Right cardiac atrium (tissue), 5 donors: ENCODE data around the gene METTL8. TPM values are rescaled to one million over a fixed set of nuclear protein-coding genes. Genes with fewer than 3 reads are reported as not detected.

Experiments
- ATAC-seq, 2 donors: fragments of 200-7000 bp; cut with Tn5 transposase; one replicate each; pipeline versions ENCODE4 v1.8.0 to v1.9.1; 2020; ENCODE audit warnings: moderate library complexity in 2 of 2, mild to moderate bottlenecking in 1 of 2
- DNase-seq, 3 donors: peaks; one replicate each; pipeline ENCODE4 v3.0.0-alpha.2; 2020
- H3K27ac ChIP-seq: one replicate; pipeline ENCODE4 v1.5.1; 2013; ENCODE audit warnings: mild to moderate bottlenecking, low read length, control low read depth, moderate library complexity
- H3K27me3 ChIP-seq: one replicate; pipeline ENCODE4 v1.6.1; 2013; ENCODE audit not compliant: control insufficient read depth, insufficient read depth
- H3K4me1 ChIP-seq: one replicate; pipeline ENCODE4 v1.6.1; 2013; ENCODE audit warnings: low read length; ENCODE audit not compliant: control insufficient read depth, insufficient read depth
- H3K4me3 ChIP-seq: one replicate; pipeline ENCODE4 v1.5.1; 2013; ENCODE audit warnings: low read length, control low read depth
- H3K9me3 ChIP-seq: one replicate; pipeline ENCODE4 v1.6.1; 2013; ENCODE audit warnings: low read length; ENCODE audit not compliant: control insufficient read depth
- WGBS: extraction: QIAGEN DNeasy Blood & Tissue Kit; methylation state at CpG from one replicate; pipeline ENCODE4 v1.1.7; 2013; 5-methylcytosine and 5-hydroxymethylcytosine counted together
- intact Hi-C, 4 donors: fragments of 100-400 bp; cut with DNase I; formaldehyde crosslinking; loops; one replicate each; pipeline versions ENCODE4 v1.11.0 to v1.14.0; 2022 to 2023
- long read RNA-seq, 4 donors: library from polyadenylated mRNA; unstranded; transcript quantifications; one replicate each; pipeline ENCODE4 v2.0.0, GENCODE V29; 2020 to 2021
- polyA plus RNA-seq: library from polyadenylated mRNA; stranded (reverse); fragments of 200-250 nt; gene quantifications from one replicate; pipeline ENCODE4 v1.2.3, GENCODE V29; 2013
- total RNA-seq, 4 donors: library from RNA; stranded (reverse); fragmentation: NEBNext Ultra II Directional; extraction: Animal tissue kit (Norgen Biotek cat#: 25700); gene quantifications; one replicate each; pipeline ENCODE4 v1.2.1, GENCODE V29; 2021
- donor health status: healthy with polysubstance abuse.
- donor health status: DM: no; HTN: yes; CAD: no.
- donor health status: DM: no; HTN: no; CAD: no.
- donor health status: DM: no; HTN: yes; CAD: no; lungs with severe emphysema.
- donor health status: DM: yes; HTN: yes; CAD: no.

Gene METTL8, protein sequence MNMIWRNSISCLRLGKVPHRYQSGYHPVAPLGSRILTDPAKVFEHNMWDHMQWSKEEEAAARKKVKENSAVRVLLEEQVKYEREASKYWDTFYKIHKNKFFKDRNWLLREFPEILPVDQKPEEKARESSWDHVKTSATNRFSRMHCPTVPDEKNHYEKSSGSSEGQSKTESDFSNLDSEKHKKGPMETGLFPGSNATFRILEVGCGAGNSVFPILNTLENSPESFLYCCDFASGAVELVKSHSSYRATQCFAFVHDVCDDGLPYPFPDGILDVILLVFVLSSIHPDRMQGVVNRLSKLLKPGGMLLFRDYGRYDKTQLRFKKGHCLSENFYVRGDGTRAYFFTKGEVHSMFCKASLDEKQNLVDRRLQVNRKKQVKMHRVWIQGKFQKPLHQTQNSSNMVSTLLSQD
- total RNA-seq (10 to 100 TPM; 12.2 to 16.4 (median 13.6) TPM), polyA plus RNA-seq (5.3 TPM)
- long read RNA-seq, donor 1, full-length matches to known transcripts, result 1 of 9 reads
- long read RNA-seq, donor 1, partial matches to known transcripts, result 1 of 9 reads
- long read RNA-seq, donor 1, other reads (novel, unspliced or antisense), result 7 of 9 reads
- long read RNA-seq, donor 2, partial matches to known transcripts, result 1 of 4 reads
- long read RNA-seq, donor 2, other reads (novel, unspliced or antisense), result 3 of 4 reads
- long read RNA-seq, donor 3, full-length matches to known transcripts, result 7 of 17 reads
- long read RNA-seq, donor 3, partial matches to known transcripts, result 0 of 17 reads
- long read RNA-seq, donor 3, other reads (novel, unspliced or antisense), result 10 of 17 reads
- long read RNA-seq, donor 4, full-length matches to known transcripts, result 5 of 7 reads
- long read RNA-seq, donor 4, partial matches to known transcripts, result 1 of 7 reads
- long read RNA-seq, donor 4, other reads (novel, unspliced or antisense), result 1 of 7 reads

DNA sequence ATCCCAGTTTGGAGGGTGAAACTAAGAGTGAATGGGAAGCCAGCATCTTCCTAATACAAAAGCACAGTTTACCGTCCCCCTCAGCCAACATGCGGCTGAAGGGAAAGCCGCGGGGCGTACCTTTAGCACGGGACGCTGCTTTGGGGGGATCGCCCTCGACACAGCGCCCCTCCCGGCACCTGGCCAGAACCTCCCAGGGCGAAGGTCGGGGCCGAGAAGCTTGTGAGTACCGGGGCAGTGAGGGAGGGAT, at the start of gene METTL8:
TSS of gene METTL8 (minus strand) at position 228 of the 250 bp plus-strand sequence. CDS start 41,805 bp downstream, outside the sequence.
- H3K4me3 ChIP-seq, result peak within 1 kb of the TSS; percentile 90
- no peaks in the 10 kb centered on the region for H3K27me3 ChIP-seq
- ATAC-seq, result no peak
- under 1% methylated on average over 15 of the region's 15 CpGs for WGBS
- H3K9me3 ChIP-seq, result no peaks in the 10 kb centered on the region
- no peak for DNase-seq
- peaks cover 4% of the 10 kb centered on the region for H3K4me1 ChIP-seq
- intact Hi-C loops, result loop anchor here in 1 of 4 donors (10.0 kb wide), 1 partner anchor 91 kb away; the partner anchor contains the start of gene CYBRD1
- peak within 1 kb of the TSS; percentile 88 for H3K27ac ChIP-seq

DNA sequence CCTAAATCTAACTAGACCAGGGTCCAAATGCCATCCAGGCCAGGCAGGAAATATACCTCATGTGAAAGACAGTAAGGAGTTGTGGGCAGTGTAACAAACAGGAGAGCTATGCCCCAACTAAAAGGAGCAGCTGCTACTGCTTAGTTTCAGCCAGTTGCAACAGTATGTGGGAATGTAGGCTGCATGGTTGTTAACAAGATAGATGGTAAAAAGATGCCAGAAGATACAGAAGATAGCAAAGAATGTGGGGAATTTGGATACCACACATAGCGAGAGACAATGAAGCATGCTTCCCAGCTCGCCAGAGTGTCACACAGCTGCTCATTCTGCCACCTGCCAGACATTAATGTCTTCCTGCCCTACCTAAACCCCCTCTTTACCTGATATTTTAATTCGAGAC, 49.1 kb upstream of the METTL8 start:
- WGBS, result 91% methylated on average over 3 of the region's 3 CpGs
- Histone ChIP-seq H3K27me3 (no peaks in the 10 kb centered on the region), H3K9me3 (no peaks in the 10 kb centered on the region), H3K4me1 (no peaks in the 10 kb centered on the region), H3K27ac (no peak overlapping the region), H3K4me3 (no peak overlapping the region)
- no peak for ATAC-seq
- no peak for DNase-seq
- intact Hi-C loops, result no loop called here

DNA sequence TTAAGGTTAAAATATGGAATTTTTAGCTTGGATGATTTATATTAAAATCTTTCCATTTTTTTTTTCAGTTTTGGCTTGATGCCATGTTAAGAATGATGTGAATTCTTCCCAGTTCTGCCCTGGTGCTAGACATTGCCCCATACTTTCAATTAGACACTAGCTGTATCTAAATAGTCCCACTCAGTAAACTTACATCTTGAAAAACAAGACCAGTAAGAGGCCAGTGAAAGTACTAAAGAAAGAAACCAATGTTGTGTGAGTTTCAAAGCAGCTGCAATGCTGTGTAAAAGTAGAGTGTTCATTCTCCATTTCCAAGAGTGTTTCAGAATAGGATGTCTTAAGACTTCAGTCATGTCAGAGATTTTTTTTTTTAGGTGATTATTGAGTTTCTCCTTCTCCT, 48.5 kb upstream of the METTL8 start:
- no peak for ATAC-seq
- DNase-seq, result no peak
- no peaks in the 10 kb centered on the region for H3K9me3 ChIP-seq
- no peaks in the 10 kb centered on the region for H3K4me1 ChIP-seq
- intact Hi-C loops, result no loop called here
- no peak overlapping the region for H3K4me3 ChIP-seq
- no peak overlapping the region for H3K27ac ChIP-seq
- no peaks in the 10 kb centered on the region for H3K27me3 ChIP-seq

DNA sequence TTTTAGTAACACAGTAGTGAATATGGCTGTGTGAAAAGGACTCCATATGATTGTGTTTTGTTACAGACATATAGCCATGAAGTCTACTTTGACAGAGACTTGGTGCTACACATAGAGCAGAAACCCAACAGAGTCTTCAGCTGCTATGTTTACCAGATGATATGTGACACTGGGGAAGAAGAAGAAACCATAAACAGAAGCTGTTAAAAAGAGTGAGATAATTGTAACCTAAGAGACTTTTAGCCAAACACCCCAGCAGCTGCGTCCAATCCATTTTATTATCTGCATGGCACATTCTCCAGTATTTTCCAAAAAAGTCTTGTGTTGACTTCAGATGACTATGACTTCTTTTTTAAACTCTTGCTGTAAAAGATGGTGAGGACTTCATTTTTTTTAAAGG, 47.1 kb upstream of the METTL8 start:
- H3K4me1 ChIP-seq, result no peaks in the 10 kb centered on the region
- H3K9me3 ChIP-seq, result no peaks in the 10 kb centered on the region
- 71% methylated on average over 1 of the region's 1 CpG for WGBS
- no peaks in the 10 kb centered on the region for H3K27me3 ChIP-seq
- intact Hi-C loops, result no loop called here
- ATAC-seq (no peak), DNase-seq (no peak)
- H3K4me3 ChIP-seq, result no peak overlapping the region
- no peak overlapping the region for H3K27ac ChIP-seq

- ATAC-seq, result no peak
- H3K4me3 ChIP-seq, result no peak overlapping the region
- WGBS, result 81% methylated on average over 3 of the region's 3 CpGs
- no peak for DNase-seq
- H3K27me3 ChIP-seq, result no peaks in the 10 kb centered on the region
- intact Hi-C loops, result no loop called here
- no peaks in the 10 kb centered on the region for H3K4me1 ChIP-seq
- H3K9me3 ChIP-seq, result no peaks in the 10 kb centered on the region
- H3K27ac ChIP-seq, result no peak overlapping the region
These were observed 45.5 kb upstream of the METTL8 start for GRCh38 chr2:171479154-171479814.

- no peak for ATAC-seq
- 61% methylated on average over 1 of the region's 1 CpG for WGBS
- H3K4me3 ChIP-seq, result no peak overlapping the region
These were observed 44.6 kb upstream of the METTL8 start for GRCh38 chr2:171478345-171478744.

GRCh38 chr2:171475979-171476378, 42.2 kb upstream of the METTL8 start:
- Histone ChIP-seq H3K27ac (no peak overlapping the region), H3K4me1 (no peaks in the 10 kb centered on the region), H3K27me3 (no peaks in the 10 kb centered on the region), H3K4me3 (no peak overlapping the region), H3K9me3 (no peaks in the 10 kb centered on the region)
- WGBS, result 74% methylated on average over 1 of the region's 1 CpG
- no peak for ATAC-seq
- intact Hi-C loops, result no loop called here
- DNase-seq, result no peak

More at GRCh38 chr2:171478345-171478744, 44.6 kb upstream of the METTL8 start:
- no peaks in the 10 kb centered on the region for H3K9me3 ChIP-seq
- no peaks in the 10 kb centered on the region for H3K4me1 ChIP-seq
- no peaks in the 10 kb centered on the region for H3K27me3 ChIP-seq
- DNase-seq, result no peak
- intact Hi-C loops, result no loop called here
- H3K27ac ChIP-seq, result no peak overlapping the region

DNA sequence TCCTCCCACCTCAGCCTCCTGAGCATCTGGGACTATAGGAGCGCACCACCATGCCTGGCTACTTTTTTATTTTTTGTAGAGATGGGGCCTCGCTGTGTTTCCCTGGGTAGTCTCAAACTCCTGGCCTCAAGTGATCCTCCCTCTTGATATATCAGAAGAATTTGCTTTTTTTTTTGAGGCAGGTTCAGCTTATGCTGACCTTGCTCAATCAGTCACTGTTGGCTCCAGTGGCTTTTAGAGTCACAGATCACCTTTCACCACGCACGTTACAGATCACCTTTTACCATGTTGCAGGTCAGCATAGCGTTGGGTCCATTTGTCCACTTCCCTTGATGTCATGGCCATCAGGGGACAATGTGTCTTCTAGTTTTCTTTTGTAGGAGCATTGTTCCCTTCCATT, 36.3 kb upstream of the METTL8 start:
- DNase-seq (no peak), ATAC-seq (no peak)
- intact Hi-C loops, result no loop called here
- 98% methylated on average over 5 of the region's 5 CpGs for WGBS
- Histone ChIP-seq H3K9me3 (no peaks in the 10 kb centered on the region), H3K4me1 (no peaks in the 10 kb centered on the region), H3K27me3 (no peaks in the 10 kb centered on the region), H3K27ac (no peak overlapping the region), H3K4me3 (no peak overlapping the region)

DNA sequence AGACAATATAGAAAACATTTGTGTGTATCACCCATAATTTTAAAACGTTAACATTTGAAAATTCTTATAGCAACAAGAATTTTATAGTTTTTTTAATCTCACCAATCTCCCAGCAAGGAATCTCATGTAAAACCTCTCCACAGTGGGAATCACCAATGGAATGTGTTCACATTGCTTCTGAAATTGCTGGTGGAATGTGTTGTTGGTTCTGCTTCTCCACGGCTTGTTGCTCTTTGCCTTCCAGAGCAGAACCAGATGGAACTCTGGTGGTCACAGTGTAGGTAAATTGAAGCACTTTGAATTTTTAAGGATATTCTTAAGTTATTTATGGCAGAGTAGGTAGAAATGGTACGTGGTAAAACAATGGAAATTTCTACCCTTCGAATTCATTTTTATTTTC, 35.4 kb upstream of the METTL8 start:
- Histone ChIP-seq H3K27me3 (no peaks in the 10 kb centered on the region), H3K9me3 (no peaks in the 10 kb centered on the region), H3K27ac (no peak overlapping the region), H3K4me1 (no peaks in the 10 kb centered on the region), H3K4me3 (no peak overlapping the region)
- intact Hi-C loops, result no loop called here
- ATAC-seq (no peak), DNase-seq (no peak)
- 93% methylated on average over 4 of the region's 4 CpGs for WGBS

GRCh38 chr2:171460537-171460936, 26.7 kb upstream of the METTL8 start:
- DNase-seq (no peak), ATAC-seq (no peak)
- no peak overlapping the region for H3K27ac ChIP-seq
- no peaks in the 10 kb centered on the region for H3K4me1 ChIP-seq
- no peak overlapping the region for H3K4me3 ChIP-seq
- no peaks in the 10 kb centered on the region for H3K27me3 ChIP-seq
- intact Hi-C loops, result no loop called here
- H3K9me3 ChIP-seq, result no peaks in the 10 kb centered on the region
- 100% methylated on average over 1 of the region's 1 CpG for WGBS

DNA sequence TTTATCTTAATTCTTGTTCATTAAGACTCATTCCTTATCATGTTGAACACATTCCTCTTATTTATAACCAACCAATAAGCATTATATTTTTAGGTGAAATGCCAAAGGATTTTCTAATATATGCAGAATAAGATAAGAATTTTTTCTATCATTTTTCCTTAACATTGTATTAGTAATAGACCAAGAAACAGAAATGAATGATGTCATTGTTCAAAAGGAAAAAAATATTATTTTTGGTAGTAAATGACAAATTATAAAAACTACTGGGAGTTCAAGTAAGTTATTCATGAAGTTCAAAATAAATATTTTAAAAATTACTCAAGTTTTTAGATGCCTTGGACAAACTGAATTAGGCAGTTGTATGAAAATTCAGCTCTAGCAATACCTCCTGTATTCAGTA, 25.7 kb upstream of the METTL8 start:
- no peak for DNase-seq
- Histone ChIP-seq H3K4me1 (no peaks in the 10 kb centered on the region), H3K4me3 (no peak overlapping the region), H3K27me3 (no peaks in the 10 kb centered on the region), H3K27ac (no peak overlapping the region), H3K9me3 (no peaks in the 10 kb centered on the region)
- intact Hi-C loops, result no loop called here
- no peak for ATAC-seq
